ENCODE results near the gene KRT20.

Gene KRT20

DNA sequence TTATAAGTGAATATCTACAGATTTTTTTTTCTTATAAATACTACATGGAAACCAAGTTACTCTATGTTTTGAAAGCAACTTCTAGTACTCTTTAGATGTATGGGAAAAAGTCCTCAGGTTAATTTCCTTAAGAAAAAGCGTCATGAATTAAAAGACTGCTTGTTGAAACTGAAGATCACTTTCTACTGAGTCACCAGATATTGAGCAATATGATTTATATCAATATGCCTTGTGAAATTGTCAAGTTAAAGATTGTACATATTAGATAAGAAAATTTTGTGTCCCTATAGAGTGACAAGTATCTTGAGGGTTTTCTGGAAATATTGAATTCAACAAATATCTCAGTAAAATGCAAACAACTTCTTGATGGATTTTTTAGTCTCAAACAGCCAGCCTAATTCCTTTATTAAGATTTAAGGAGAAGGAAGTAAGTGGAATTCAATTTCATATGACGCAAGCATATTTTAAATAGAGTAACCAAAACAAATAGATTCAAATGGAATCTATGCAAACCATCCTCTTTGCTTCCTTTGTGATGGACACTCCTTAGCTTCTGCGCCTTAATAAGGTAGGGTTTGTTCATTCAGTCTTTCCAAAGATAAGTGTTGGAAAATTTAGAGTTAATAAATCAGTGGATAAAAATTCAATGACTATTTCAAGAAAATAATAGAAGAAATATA is 34.6 kb downstream of the KRT20 start:
- DNase-seq (ENCODE audit: low spot score), result no peak

DNA sequence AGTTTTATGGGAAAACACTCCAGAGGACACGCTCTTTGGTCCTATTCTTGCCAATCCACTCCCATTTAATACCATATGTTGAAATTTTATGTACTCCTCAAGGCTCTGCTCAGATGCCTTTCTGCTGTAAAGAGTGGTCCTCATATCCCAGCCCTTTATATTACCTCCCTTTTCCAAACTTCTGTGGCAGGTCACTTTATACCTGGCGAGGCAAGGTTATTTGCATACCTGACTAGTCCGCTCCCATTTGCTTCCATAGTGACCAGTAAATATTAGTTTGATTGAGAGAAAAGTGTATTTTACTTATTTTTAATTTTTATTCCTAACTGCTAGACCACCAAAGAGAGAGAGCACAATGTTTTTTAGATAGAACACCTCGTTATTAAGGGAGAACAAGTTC is 35.3 kb downstream of the KRT20 start:
- no peak for DNase-seq (ENCODE audit: low spot score)

DNA sequence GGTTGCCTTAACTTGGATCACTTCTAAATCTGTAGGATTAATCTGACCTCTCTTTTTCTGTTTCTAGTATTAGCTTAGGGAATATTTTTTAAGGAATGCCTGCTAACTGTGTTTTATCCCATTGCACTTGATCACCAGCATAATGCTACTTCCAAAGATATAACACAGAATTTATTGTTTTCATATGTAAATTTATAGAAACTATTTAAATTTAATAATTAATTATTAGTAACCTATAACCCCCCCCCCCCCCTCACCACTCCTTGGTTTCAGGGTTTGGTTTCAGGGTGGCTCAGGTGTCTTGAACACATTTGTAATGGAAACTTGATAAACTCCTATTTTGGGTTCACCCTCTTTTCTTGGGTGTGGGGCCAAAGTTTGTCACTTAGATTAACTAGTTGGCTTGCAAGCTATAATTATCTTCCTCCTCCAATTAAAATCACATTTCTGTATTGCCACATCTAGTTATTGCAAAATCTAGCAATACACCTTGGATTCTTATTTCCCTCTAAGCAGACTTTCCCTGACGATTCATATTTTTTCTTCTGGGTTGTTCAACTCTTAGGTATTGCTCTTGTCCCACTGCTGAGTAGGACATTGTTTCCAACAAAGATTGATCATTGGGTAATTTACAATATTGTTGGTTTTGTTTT is 36.3 kb downstream of the KRT20 start:
- DNase-seq (ENCODE audit: low spot score), result no peak

DNA sequence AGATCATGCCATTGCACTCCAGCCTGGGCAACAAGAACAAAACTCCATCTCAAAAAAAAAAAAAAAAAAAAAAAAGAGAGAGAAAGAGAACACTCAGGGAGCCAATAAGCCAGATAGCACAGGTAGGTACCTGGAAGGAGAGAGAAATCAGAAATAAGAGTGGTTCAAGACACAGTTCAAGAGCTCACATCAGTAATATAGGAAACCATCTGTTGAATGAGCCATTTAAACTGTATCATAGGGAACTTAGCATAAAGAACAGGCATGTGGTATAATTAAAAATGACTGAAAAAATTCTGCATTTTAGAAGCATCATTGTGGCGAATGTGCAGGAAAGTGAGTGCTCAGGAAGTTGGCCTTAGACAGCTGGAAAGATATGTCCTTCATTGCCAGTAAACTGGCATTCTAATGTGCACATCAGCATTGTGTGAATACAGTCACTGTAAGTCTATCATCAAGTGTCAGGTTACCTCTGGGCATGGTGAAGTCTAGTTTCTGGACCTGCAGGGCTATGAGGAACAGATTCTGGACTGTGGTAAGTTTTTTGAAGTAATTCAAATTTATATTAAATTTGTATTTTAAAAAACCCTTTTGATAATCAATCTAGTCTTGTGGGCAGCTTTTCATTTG is 38.4 kb downstream of the KRT20 start:
- DNase-seq (ENCODE audit: low spot score), result no peak

DNA sequence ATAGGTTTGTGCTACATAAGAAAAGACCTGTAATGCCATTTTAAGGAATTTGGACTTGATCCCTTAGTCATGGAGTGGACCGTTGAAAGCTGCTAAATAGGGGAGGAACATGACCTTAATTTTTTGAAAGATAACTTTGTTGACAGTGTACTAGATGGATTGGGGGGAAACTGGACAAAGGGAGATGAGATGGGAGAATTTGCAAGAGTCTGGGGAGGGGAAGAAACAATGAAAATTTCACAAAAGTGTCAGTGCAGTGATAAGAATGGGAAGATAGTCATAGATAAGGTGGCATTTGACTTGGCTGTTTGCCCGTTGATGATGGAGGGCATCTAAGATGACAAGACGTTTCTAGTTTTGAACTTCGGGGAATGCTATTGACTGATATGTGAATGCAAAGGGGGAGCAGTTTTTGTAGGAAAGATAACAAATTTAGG is 40.4 kb downstream of the KRT20 start:
- no peak for DNase-seq (ENCODE audit: low spot score)

DNA sequence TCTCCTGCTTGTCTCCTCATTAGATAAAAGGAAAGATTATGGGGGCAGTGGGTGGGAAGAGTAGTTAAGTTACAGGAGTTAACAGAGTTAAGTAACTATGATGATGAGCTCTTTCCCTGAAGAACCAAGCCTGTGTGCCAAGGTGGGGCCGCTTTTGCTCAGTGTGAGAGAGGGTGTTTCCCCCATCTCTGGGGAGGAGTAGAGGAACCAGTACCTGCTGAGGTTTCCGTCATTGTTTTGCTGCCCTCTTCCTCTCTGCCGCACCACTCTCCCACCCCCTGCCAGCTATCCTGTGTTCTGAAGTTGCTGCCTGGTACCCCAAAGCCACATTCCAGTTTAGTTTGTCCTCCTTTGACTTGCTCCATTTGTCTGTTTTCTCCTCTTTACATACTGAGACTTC is 41.8 kb downstream of the KRT20 start:
- no peak for DNase-seq (ENCODE audit: low spot score)

DNA sequence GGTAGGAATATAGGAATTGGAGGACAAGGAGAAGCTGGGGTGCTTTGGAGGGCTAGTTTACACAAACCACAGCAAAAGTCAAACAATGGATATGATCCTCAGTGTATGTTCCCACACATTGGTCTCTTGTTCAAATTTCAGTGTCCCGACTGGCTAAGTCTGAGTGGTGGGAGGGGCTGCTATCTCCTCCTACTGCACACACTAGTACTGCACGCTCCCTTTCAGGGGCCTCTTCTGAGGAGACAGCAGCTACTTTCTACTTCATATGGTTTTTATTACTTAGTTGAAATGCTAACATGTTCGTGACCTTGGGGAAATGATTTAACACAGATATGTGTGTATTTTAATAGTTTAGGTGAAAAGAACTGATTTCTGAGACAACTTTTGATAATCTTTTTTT is 43.8 kb downstream of the KRT20 start:
- DNase-seq (ENCODE audit: low spot score), result no peak

DNA sequence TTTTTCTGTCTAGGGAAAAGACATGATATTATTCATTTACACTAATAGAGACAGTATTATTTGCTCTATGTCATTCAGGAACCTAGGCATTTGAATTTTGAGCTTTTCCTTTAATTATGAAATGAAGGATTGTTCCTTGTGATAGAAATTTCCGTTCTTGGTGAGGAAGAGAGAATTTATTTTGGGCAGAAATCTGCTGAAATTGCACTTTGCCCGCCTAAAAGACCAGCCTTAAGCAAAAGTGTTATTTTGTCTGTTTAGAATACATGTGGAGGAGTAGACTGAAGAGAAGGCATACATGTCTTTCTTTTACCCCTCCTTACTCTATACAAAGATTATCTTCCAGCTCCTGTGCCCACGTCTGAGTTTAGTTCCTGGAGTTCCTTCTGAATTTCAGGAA is 45.8 kb downstream of the KRT20 start:
- DNase-seq (ENCODE audit: low spot score), result no peak

DNA sequence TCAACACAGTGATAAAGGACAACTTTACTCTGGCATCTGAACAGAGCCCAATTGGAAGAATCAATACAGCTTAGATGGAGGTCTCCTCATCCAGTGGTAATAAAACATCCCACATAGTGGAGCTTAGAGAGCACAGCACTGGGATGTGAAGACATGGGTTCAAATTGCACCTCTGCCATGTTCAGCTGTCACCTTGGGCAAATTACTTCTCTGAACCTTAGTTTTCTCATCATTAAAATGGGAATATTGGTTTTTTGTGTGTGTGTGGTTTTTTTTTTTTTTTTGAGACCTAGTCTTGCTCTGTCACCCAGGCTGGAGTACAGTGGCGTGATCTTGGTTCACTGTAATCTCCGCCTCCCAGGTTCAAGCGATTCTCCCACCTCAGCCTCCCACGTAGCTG is 49.0 kb downstream of the KRT20 start:
- DNase-seq (ENCODE audit: low spot score), result no peak

DNA sequence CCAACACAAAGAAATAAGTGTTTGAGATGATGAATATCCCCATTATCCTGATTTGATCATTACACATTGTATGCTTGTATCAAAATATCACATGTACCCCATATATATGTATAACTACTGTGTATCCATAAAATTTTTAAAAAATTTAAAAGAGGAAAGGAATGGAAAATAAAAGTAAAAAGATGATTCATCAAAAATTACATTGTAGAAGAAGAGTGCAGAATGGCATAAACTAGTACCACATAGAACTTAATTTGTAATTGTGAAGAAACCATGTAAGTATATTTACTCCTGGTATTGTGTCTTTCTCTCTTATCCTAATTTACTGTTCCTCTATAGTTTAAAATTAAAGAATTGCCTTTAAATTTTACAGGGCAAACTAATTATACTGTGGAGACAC is 51.2 kb downstream of the KRT20 start:
- no peak for DNase-seq (ENCODE audit: low spot score)

DNA sequence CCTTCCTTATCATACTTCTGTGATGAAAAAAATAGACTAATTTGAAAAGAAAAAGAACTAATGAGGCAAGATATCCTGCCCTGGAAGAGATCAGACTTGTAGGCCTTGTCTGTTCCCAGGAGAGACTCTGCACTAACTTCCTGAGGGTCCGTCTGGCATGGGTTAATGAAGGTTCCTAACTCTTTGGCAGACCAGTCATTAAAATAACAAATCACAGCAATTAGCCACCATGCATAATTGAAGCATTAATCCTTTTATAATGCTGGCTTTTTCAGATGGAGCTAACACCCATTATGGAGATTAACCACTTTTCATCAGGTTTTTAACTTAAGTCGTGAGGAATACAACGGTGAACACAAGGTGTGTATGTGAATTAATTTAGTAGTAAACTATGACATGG is 52.2 kb downstream of the KRT20 start:
- no peak for DNase-seq (ENCODE audit: low spot score)

DNA sequence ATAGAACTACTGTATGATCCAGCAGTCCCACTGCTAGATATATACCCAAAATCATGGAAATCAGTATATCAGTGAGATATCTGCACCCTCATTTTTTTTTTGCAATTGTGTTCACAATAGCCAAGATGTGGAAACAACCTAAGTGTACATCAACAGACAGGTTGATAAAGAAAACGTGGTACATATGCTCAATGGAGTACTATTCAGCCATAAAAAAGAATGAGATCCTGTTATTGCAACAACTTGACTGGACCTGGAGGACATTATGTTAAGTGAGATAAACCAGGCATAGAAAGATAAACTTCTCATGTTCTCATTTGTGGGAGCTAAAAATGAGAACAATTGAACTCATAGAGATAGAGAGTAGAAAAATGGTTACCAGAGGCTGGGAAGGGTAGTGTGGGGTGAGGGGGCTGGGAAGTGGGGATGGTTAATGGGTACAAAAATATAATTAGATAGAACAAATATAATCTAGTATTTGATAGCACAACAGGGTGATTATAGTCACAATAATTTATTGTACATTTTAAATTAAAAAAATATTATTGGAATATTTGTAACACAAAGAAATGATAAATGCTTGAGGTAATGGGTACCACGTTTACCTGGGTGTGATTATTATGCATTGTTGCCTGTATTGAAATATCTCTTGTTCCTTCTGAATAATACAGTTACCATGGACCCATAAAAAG is 54.8 kb downstream of the KRT20 start:
- no peak for DNase-seq (ENCODE audit: low spot score)

DNA sequence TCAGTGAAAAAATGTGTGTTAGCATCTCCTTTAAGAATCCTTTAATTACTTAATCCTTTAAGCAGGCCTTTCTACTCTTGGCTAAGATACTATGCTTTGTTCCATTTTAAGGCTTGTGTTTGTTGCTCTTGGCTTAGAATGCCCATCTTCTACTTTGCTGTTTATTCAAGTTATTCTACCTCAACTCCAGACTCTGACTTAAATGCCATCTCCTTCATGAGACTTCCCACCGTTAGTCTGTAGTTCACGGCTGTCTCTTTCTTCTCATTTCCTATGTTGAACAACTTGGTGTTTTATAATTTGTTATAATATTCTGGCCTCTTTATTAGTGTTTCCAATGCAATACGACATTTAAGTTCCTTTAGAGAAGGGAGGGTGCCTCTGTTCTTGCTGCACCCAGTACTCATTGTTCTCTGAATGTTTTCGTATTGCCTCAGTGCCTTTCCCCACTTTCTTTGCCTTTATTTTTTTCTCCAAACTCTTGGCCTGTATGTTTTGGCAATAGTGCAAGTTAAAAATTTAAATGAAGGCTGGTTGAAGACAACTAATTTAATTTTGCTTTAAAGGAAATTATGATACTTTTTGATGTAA is 56.5 kb downstream of the KRT20 start:
- no peak for DNase-seq (ENCODE audit: low spot score)

DNA sequence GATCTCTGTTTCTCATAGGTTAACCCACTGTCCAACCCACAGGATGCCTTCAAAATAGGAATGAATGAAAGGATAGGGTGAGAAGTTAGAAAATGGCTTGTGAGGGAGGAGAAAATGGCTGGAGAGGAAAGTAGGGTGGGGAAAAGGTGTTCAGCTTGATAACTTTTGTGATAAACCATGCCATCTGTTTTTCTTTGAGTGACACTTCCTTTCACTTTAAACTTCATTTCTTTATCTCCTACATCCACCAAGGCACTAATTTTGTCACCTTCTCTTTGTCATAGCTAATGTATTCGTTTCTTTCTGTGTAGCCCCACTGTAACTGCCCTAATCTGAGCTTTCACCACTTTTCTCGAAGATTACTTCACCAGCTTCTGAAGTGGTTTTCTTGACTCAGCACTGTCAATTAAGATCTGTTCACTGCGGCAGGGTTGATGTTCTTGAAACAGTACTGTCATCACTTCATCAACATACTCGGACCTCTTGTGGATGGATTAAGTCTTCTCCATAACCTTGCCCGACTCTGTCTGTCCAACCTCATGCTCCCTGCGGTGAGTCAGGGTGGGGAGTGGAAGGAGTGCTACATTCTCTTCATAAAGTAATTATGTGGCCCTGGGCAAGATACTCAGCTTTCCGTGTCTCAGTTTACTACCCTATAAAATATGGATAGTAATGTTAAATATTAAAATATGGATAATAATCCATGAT is 57.1 kb downstream of the KRT20 start:
- no peak for DNase-seq (ENCODE audit: low spot score)

Data from HuH-7.5 (cell line).